ENCODE results near the gene DLG2. TPM values are rescaled to one million over a fixed set of nuclear protein-coding genes. Genes with fewer than 3 reads are reported as not detected.

The DLG2 gene
- total and polyA plus RNA-seq, 2 of the 8 experiments (the other 6 are each of a cell fraction or from before 2014, with no cell fraction given): 1.7 to 14.3 TPM

- TF ChIP-seq BCL11A (IDR thresholded peaks at IDR 0.05; ENCODE audit: low read depth in 2 of 2, low read length in 2 of 2): no peak
- no peak for TF ChIP-seq SUZ12 (IDR thresholded peaks at IDR 0.05; ENCODE audit: low read length)
- no peak for TF ChIP-seq CTBP2 (IDR thresholded peaks at IDR 0.05; ENCODE audit: borderline replicate concordance, insufficient read depth, insufficient read length, low read length)
- no peak for TF ChIP-seq CHD2 (IDR thresholded peaks at IDR 0.05; ENCODE audit: low read length)
- TF ChIP-seq EGR1 (IDR thresholded peaks at IDR 0.05; ENCODE audit: borderline replicate concordance, low read depth, low read length): no peak
- no peak for TF ChIP-seq GTF2F1 (IDR thresholded peaks at IDR 0.05; ENCODE audit: borderline replicate concordance, low read depth, low read length)
Measured at GRCh38 chr11:84022695-84023094, 1604.4 kb downstream of the DLG2 start (continued).
